HG03565 (cell line): Measurements from ENCODE around the gene RGL4.
A peak's percentile ranks its signal among the peaks of the same experiment; 100 is the strongest.

ENCODE experiments used
- ATAC-seq: cut with Tn5 transposase; IDR thresholded peaks from one replicate; pipeline ENCODE4 v1.9.1; 2021; ENCODE audit warnings: mild to moderate bottlenecking, moderate library complexity; ENCODE audit not compliant: unreplicated experiment

The RGL4 gene

GRCh38 chr22:23678133-23678532, 12.7 kb upstream of the RGL4 start:
- ATAC-seq, result no peak

- ATAC-seq, result no peak
Measured at GRCh38 chr22:23681026-23681809, 9.6 kb upstream of the RGL4 start.

- no peak for ATAC-seq
Measured at GRCh38 chr22:23682077-23682476, 8.7 kb upstream of the RGL4 start.

GRCh38 chr22:23682827-23683355, 7.9 kb upstream of the RGL4 start:
- ATAC-seq, result no peak

GRCh38 chr22:23683545-23683944, 7.3 kb upstream of the RGL4 start:
- no peak for ATAC-seq

- ATAC-seq, result no peak
Measured at GRCh38 chr22:23684026-23684425, 6.8 kb upstream of the RGL4 start.

- ATAC-seq, result no peak
Measured at GRCh38 chr22:23684561-23685031, 6.2 kb upstream of the RGL4 start.

GRCh38 chr22:23685205-23685784, 5.5 kb upstream of the RGL4 start:
- no peak for ATAC-seq

GRCh38 chr22:23686416-23687024, 4.3 kb upstream of the RGL4 start:
- no peak for ATAC-seq

GRCh38 chr22:23688121-23688520, 2.7 kb upstream of the RGL4 start:
- no peak for ATAC-seq

- no peak for ATAC-seq
Measured at GRCh38 chr22:23688571-23688970, 2.2 kb upstream of the RGL4 start.

GRCh38 chr22:23689414-23689813, 1.4 kb upstream of the RGL4 start:
- ATAC-seq, result no peak

GRCh38 chr22:23691748-23692423, 1.1 kb downstream of the RGL4 start:
- ATAC-seq, result no peak

GRCh38 chr22:23692598-23693291, 1.9 kb downstream of the RGL4 start:
- no peak for ATAC-seq

- ATAC-seq, result no peak
Measured at GRCh38 chr22:23693979-23694680, 3.3 kb downstream of the RGL4 start.

GRCh38 chr22:23695141-23695540, 4.3 kb downstream of the RGL4 start:
- no peak for ATAC-seq

GRCh38 chr22:23695571-23696325, 4.9 kb downstream of the RGL4 start:
- no peak for ATAC-seq

- peak; percentile 81 for ATAC-seq
Measured at GRCh38 chr22:23696326-23696851, 5.6 kb downstream of the RGL4 start.
